HFF-Myc (cell line): ENCODE results near the gene LIPA.

Experiments
- DNase-seq: peaks from one replicate; pipeline ENCODE4 v3.0.0-alpha.2; 2011; ENCODE audit warnings: low read depth; ENCODE audit errors: extremely low read depth
- H3K4me3 ChIP-seq: replicated peaks from 2 replicates; pipeline ENCODE4 v1.5.1; 2011; ENCODE audit warnings: low read depth, mild to moderate bottlenecking, control low read depth, low read length
- TF ChIP-seq, protein P1 (sequence below): IDR thresholded peaks from 2 replicates; pipeline ENCODE4 v1.5.1; 2012; ENCODE audit warnings: mild to moderate bottlenecking, low read depth, low read length, control low read depth; ENCODE audit errors: missing control alignments

LIPA gene

DNA sequence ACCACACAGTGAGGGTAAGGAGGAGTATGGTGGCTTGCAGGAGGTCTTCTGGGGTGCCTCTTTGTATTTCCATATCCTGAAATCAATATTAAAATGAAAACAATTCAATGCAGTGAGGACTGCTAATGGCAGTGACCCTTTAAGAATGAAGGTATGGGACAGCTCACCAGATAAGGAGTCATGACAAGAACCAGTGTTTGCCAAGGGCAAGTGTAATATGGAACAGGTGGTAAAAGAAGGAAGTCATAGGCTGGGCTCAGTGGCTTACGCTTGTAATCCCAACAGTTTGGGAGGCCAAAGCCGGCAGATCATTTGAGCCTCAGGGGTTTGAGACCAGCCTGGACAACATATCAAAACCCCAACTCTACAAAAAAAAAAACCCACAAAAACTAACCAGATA is 20.0 kb upstream of the LIPA start:
- H3K4me3 ChIP-seq = no peak overlapping the region
- TF ChIP-seq, protein P1, sequence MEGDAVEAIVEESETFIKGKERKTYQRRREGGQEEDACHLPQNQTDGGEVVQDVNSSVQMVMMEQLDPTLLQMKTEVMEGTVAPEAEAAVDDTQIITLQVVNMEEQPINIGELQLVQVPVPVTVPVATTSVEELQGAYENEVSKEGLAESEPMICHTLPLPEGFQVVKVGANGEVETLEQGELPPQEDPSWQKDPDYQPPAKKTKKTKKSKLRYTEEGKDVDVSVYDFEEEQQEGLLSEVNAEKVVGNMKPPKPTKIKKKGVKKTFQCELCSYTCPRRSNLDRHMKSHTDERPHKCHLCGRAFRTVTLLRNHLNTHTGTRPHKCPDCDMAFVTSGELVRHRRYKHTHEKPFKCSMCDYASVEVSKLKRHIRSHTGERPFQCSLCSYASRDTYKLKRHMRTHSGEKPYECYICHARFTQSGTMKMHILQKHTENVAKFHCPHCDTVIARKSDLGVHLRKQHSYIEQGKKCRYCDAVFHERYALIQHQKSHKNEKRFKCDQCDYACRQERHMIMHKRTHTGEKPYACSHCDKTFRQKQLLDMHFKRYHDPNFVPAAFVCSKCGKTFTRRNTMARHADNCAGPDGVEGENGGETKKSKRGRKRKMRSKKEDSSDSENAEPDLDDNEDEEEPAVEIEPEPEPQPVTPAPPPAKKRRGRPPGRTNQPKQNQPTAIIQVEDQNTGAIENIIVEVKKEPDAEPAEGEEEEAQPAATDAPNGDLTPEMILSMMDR = no peak
- DNase-seq = no peak

DNA sequence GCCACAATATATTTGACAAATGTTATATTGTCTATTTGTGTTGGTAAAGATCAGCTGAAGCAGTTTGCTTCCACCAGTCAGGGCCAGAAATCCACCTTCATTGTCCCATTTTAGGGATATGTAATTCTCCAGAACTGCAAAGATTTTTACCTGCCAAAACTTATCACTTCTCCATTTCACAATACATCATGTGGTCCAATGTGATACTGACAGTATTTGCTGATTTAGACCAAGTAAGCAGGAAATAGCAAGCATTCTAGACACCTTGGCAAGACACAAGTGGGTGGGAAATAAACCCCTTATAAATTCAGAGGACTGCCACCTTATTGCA is 18.5 kb upstream of the LIPA start:
- no peak overlapping the region for H3K4me3 ChIP-seq
- no peak for DNase-seq
- TF ChIP-seq, protein P1 = no peak

DNA sequence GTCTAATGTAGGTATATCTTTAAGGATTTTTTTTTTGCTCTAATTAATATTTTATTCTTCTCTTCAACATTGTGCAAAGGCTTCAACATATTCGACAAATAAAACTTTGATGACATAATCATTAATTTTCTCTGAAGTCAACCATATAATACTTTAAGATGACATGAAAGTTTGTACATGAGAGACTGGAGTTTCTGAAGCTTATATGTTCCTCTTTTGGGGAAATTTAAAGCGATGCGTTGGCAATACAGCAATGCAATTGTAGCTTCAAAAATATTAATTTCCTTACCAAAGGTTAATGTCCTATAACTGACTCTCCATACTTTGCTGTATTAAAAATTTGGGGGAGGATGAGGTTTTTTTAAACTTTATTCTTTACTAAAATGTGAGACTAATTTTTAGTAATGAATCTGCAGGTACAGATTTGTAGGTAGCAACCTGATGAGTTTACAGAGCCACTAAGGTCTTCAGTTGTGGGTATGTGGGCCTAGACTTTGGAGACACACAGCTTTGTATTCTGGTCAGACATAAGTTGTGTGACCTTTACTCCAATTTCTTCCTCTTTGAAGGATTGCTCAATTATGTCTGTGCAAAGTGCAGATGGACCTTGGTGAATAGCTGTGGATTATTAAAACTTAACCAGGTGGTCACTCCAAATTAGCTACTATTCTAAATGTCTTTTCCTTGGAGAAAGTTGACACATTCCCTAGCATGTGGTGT is 18.0 kb upstream of the LIPA start:
- TF ChIP-seq, protein P1 = no peak
- DNase-seq = no peak
- H3K4me3 ChIP-seq = no peak overlapping the region

DNA sequence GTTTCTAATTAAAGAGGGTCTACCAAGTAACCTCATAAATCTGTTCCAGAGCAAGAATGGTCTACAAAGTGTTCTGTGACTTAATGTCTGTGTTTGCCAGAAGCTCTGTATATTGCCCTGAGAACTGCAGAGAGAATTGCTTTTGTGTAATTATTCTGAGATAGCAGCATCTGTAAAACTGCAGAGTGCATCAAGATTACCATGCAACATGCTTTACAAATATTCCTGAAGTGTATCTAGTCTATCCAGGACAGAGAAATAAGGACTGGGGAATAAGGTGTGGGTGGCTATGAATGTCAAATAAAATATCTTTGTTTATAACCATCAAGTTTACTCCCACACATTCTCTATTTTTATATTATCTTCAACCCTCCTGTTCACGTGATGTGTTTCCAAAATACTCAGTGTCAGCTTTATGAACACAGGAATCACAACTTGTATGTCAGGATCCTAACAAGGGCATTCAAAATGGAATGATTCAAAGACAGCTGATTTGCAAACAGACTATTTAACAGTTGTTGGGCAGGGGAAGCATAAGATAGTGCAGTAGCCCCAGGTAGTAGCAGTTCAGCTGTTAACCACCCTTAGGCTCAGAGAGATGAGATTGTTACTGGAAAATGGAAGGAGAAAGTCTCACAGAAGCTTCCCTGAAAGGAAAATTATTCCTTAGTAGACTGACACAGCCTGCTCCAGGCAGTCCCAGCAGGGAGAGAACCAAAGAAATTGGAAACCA is 15.3 kb upstream of the LIPA start:
- TF ChIP-seq, protein P1 = no peak
- no peak for DNase-seq
- no peak overlapping the region for H3K4me3 ChIP-seq

DNA sequence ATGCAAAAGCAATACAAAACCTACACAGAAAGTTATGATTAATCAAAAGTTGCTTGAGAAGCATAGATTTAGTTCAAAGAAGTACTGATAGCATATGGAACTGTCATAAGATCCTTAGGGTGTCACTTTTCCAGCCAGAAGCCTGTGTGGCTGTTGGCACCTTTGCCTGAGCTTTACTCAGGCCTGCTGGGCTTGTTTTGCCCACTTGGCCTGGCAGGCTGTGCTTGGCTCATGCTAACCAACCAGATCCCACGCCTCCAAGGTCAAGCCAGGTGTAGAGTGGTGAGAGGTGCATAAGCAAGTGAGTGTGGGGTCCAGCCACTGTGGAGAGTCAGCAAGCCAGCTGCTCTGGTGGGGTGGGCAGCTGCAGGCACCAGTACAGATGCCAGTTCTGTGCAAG is 12.0 kb upstream of the LIPA start:
- no peak overlapping the region for H3K4me3 ChIP-seq
- TF ChIP-seq, protein P1 = no peak
- no peak for DNase-seq

DNA sequence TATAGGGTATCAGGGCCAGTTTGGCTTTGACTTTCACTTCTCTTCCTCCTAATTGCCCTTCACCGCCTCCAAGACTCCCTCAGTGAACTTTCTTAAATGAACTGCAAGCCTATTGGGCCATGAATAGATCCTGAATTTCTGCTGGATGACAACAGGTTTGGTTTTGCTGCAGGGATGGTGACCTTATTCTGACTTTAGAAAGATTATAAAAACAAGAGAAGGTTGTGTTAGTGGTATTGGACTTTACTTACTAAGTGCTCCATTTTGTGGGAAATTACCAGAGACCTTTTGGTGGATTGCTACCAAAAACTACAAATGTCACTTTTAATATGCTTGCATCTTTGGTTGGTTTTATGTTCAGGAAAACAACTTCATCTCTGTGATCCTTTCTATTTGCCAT is 11.5 kb upstream of the LIPA start:
- TF ChIP-seq, protein P1 = no peak
- H3K4me3 ChIP-seq = no peak overlapping the region
- no peak for DNase-seq
